HG02840 (cell line): ENCODE measurements around the gene LY6G5B.
A peak's percentile ranks its signal among the peaks of the same experiment; 100 is the strongest.

Experiments
- ATAC-seq: cut with Tn5 transposase; IDR thresholded peaks from one replicate; pipeline ENCODE4 v1.9.1; 2021; ENCODE audit warnings: mild to moderate bottlenecking, moderate library complexity, moderate number of reproducible peaks; ENCODE audit not compliant: unreplicated experiment, low FRiP score

The LY6G5B gene

DNA sequence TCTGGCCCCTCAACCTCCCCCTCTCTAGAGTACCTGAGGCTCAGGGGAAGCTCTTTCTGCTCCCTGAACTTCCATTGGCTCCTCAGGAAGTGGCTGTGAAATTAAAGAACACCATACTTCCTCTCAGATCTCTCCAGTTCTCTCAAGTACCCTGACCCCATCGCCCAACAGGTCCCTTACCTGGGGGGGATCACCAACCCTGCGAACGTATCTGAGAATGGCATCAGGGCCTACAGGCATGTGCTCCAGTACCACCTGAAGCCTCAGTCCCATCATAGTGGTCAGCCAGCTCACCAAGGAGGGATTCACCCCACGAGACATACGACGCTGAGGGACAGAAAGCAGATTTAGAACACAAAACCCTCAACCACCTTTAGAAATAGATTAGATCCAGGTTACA, 29.2 kb upstream of the LY6G5B start:
- ATAC-seq = no peak

GRCh38 chr6:31641370-31641769, 28.4 kb upstream of the LY6G5B start:
- ATAC-seq = no peak

DNA sequence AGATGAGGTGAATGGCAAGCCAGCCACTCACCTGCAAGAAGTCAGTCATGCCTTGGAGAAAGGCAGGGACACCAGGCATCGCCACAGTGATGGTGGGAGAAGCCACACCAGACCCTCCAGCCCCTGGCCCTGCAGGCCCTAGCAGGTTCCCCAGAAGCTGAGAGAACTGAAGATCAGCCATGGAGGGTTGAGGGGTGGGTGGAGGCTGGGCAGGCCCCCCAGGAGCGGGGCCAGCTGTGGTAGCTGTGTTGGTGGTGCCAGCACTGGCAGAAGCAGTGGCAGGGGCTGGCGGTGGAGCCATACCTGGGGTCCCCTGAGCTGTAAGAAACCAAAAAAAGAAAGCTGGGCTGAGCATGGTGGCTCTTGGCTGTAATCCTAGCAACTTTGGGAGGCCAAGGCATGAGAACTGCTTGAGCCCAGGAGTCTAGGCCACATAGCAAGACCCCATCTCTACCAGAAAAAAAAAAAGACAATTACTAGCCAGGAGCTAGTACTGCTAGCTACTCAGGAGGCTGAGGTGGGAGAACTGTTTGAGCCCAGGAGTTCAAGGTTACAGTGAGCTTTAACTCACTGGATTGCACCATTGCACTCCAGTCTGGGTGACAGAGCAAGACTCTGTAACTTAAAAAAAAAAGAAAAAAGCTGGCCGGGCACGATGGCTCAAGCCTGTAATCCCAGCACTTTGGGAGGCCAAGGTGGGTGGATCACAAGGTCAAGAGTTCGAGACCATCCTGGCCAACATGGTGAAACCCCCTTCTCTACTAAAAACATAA, 26.8 kb upstream of the LY6G5B start:
- no peak for ATAC-seq

DNA sequence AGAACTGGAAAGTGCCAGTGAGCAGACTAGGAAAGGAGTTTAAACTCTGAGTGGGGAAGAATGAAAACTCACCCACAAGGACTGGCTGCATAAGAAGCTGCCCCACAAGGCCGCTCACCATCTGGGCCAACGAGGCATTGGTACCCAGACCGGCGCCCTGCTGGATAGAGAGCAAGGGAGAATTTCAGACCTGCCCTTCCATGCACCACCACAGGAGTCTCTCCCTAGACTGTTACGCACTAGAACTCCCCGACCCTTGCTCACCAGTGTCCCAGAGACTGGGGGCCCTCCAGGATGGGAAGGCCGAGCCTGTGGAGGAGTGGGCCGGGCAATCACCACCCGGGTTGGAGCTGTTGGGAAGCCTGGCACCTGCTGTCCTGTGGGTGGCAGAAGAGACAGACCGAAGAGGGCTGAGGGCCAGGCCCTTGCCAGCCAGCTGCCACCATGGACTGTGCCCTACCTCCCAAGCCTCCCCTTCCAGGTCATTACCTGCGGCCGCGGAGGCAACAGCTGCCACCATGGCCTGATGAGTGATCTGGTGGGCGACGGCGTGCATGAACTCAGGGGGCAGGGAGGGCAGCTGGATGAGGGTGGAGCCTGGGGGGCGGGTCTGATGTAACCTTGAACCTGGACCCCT, 25.8 kb upstream of the LY6G5B start:
- ATAC-seq = no peak

GRCh38 chr6:31645325-31645724, 24.5 kb upstream of the LY6G5B start:
- ATAC-seq = no peak

GRCh38 chr6:31651602-31652191, 18.1 kb upstream of the LY6G5B start:
- ATAC-seq = peak; percentile 34

- ATAC-seq = peak; percentile 42
These were observed 16.7 kb upstream of the LY6G5B start for GRCh38 chr6:31652925-31653724.

DNA sequence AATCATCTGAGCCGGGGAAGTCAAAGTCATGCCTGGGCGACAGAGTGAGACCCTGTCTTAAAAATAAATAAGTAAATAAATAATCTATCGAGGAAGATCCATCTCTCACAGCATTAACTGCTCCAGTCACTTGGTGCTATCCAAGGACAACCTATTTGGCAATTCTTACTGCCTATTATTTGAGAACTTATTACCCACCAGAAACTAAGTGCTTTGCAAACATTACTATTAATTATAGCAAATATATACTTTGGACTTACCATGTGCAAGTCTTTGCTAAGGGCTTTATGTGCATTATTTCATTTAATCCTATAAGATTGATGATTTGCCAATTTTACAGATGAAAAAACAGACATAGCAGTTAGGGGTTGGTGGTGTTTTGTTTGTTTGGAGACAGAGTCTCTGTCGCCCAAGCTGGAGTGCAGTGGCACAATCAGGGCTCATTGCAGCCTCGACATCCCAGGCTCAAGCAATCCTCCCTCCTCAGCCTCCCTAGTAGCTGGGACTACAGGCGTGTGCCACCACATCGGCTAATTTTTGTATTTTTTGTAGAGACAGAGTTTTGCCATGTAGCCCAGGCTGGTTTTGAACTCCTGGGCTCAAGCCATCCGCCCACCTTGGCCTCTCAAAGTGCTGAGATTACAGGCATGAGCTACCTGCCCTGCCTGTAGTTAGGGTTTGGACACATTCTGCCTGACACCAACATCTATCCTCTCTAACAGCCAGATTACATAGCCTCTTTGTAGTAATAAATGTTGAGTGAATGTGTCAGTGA, 15.0 kb upstream of the LY6G5B start:
- no peak for ATAC-seq

- ATAC-seq = no peak
These were observed 14.2 kb upstream of the LY6G5B start, which contains the start of gene APOM for GRCh38 chr6:31655349-31656237. Gene APOM, plus strand, starts transcription at chr6:31655894. Its CDS starts 73 bp downstream, at chr6:31655967.

DNA sequence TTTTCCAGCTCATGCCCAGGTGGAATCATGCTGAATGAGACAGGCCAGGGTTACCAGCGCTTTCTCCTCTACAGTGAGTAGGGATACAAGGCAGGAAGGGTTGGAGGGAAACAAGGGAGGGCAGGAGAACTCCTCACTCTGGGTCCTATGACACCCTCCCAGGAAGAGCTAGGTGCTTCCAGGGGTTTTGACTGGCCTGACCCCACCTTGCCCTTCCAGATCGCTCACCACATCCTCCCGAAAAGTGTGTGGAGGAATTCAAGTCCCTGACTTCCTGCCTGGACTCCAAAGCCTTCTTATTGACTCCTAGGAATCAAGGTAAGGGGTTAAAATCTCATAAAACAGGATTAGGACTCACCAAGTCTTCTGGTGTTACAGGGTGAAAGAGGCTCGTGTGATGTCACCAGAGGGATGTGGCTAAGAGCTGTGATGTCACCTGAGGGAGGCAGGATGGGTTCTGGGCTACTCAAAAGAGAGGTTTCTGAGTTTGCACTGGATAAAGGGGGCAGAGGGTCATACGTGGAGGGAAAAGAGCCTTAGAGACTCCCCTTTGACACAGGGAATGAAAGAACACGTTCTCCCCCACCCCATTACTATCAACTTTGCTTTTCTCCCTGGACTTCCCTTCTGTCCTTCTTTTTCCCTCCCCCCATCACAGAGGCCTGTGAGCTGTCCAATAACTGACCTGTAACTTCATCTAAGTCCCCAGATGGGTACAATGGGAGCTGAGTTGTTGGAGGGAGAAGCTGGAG, 12.2 kb upstream of the LY6G5B start:
- ATAC-seq = no peak

GRCh38 chr6:31658158-31658688, 11.6 kb upstream of the LY6G5B start:
- ATAC-seq = no peak

- no peak for ATAC-seq
These were observed 10.7 kb upstream of the LY6G5B start for GRCh38 chr6:31658983-31659648.

- no peak for ATAC-seq
These were observed 10.0 kb upstream of the LY6G5B start for GRCh38 chr6:31659649-31660380.

- no peak for ATAC-seq
These were observed 9.2 kb upstream of the LY6G5B start, which contains the start of gene C6orf47 for GRCh38 chr6:31660381-31661261. Gene C6orf47, minus strand, starts transcription at chr6:31660778. Its CDS starts 831 bp downstream, at chr6:31659947.

- no peak for ATAC-seq
These were observed 8.3 kb upstream of the LY6G5B start for GRCh38 chr6:31661262-31662123.
